Pancreas (tissue), 10 donors: ENCODE data around the gene KCNH8. TPM values are rescaled to one million over a fixed set of nuclear protein-coding genes. Genes with fewer than 3 reads are reported as not detected.
"Not testable (repeated sequence)": the region's sequence is repeated elsewhere in the genome, so short reads cannot be mapped to it uniquely, and the experiment has no call there.

ENCODE experiments used
- ATAC-seq, 4 donors: fragments of 200-7000 bp; cut with Tn5 transposase; one replicate each; pipeline versions ENCODE4 v1.8.0 to v1.9.1; 2020; ENCODE audit warnings: mild to moderate bottlenecking in 4 of 4, moderate library complexity in 4 of 4
- DNase-seq, 6 donors: peaks; one replicate each; pipeline ENCODE4 v3.0.0-alpha.2; 2020
- FAIRE-seq: peaks from 2 replicates; lab custom pipeline; 2012; peaks lifted over from hg19 to GRCh38; lab: Jason Lieb, UNC
- H3K27ac ChIP-seq, 4 donors: fragments of 200-600 bp; sonication (generic); 1 replicate in 3 of 4; 2 replicates in 1 of 4; pipeline versions ENCODE4 v1.5.0 to v1.8.0; 2020
- H3K27me3 ChIP-seq, 4 donors: fragments of 200-600 bp; one replicate each; pipeline ENCODE4 v1.8.0; 2021
- H3K36me3 ChIP-seq, 3 donors: fragments of 200-600 bp; sonication (generic) in 1 of 3; one replicate each; pipeline versions ENCODE4 v1.5.0 to v1.8.0; 2020 to 2021
- H3K4me1 ChIP-seq, 3 donors: fragments of 200-600 bp; one replicate each; pipeline ENCODE4 v1.8.0; 2021
- H3K4me3 ChIP-seq, 4 donors: fragments of 200-600 bp; sonication (generic) in 2 of 4; one replicate each; pipeline versions ENCODE4 v1.5.0 to v1.8.0; 2020 to 2021
- H3K9me3 ChIP-seq, 4 donors: fragments of 200-600 bp; one replicate each; pipeline ENCODE4 v1.8.0; 2021
- WGBS, 2 donors: extraction: QIAGEN DNeasy Blood & Tissue Kit; methylation state at CpG; one replicate each; pipeline ENCODE4 v1.1.7; 2013; 5-methylcytosine and 5-hydroxymethylcytosine counted together
- intact Hi-C, 3 donors: fragments of 100-400 bp; cut with DNase I; formaldehyde crosslinking; loops; one replicate each; pipeline versions ENCODE4 v1.11.1 to v1.14.2; 2022
- polyA plus RNA-seq, 2 donors: library from polyadenylated mRNA; stranded (reverse); fragments of 200-250 nt; gene quantifications; one replicate each; pipeline ENCODE4 v1.2.3, GENCODE V29; 2013
- total RNA-seq, 6 donors: library from RNA; stranded (reverse); fragmentation: NEBNext Ultra II Directional in 4 of 6; extraction: Animal tissue kit (Norgen Biotek cat#: 25700) in 4 of 6; gene quantifications; one replicate each; pipeline versions ENCODE4 v1.2.1 to v1.2.4, GENCODE V29; 2021 to 2023
- TF ChIP-seq, protein P1 (sequence below), 4 donors: fragments of 200-600 bp; sonication (generic) in 3 of 4; IDR thresholded peaks; one replicate each; pipeline versions ENCODE4 v1.5.0 to v1.8.0; 2021; ENCODE audit warnings: antibody characterized with exemption in 4 of 4
- donor health status: healthy with polysubstance abuse.
- donor health status: DM: no; HTN: no; CAD: no; lungs with moderate emphysema.
- donor health status: DM: no; HTN: no; CAD: no.
- donor health status: control.
- donor health status: control.
- donor health status: Bipolar disorder and iron deficiency.
- donor health status: DM: yes; HTN: yes; CAD: no.
- donor health status: DM: no; HTN: no; CAD: no.
- donor health status: DM: no; HTN: no; CAD: no.
- donor health status: DM: yes; HTN: yes; CAD: no.

KCNH8 gene
- 1 to 10 TPM in 3 of 6 donors, under 1 TPM in 3; 0.51 to 2.1 (median 1.0) TPM for total RNA-seq
- 1 to 10 TPM in 1 of 2 donors, under 1 TPM in 1; 0.99 to 2.6 TPM for polyA plus RNA-seq

DNA sequence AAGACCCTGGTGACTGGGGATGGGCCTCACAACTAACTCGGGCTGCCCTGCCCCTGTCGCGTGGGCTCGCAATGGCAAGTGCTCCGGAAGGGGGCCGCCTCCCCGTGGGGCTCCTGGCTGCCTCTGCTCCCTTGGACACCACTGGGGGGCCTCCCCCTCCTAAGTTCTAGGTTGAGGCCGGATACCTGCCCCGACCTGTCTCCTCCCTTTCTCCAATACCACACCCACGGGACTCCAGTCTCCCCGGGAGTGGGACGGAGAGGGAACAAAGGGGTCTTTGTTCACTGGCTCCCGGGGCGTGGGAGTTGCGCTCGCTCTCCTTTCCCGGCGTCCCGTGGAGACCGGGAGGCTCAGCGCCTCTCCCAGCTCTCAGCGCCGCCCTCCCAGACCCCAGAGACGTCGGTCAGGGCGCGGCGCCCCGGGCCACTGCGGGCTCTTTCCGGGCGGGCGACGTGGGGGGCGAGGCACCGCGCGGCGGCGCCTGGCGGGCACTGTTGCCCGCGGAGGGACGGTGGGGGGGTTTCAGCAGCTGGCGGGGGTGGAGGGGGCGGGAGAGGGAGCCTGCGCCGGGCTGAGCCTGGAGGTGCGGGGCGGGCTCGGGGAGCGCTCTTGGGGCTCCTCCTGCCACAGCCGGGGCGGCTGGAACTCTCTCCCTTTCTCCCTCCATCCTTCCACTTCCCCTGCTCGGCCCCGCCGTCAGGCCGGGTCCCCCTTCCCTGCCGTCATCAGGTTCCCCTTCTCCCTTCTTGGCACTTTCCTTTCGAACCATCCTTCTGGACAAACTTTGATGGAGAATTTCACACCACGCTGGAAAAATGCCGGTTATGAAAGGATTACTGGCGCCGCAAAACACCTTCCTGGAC lies at the start of gene KCNH8:
TSS of gene KCNH8 (plus strand) at position 606 of the 863 bp plus-strand sequence. CDS start at position 816, 210 bp downstream.
- H3K36me3 ChIP-seq: no peaks in the 10 kb centered on the region
- TF ChIP-seq, protein P1, sequence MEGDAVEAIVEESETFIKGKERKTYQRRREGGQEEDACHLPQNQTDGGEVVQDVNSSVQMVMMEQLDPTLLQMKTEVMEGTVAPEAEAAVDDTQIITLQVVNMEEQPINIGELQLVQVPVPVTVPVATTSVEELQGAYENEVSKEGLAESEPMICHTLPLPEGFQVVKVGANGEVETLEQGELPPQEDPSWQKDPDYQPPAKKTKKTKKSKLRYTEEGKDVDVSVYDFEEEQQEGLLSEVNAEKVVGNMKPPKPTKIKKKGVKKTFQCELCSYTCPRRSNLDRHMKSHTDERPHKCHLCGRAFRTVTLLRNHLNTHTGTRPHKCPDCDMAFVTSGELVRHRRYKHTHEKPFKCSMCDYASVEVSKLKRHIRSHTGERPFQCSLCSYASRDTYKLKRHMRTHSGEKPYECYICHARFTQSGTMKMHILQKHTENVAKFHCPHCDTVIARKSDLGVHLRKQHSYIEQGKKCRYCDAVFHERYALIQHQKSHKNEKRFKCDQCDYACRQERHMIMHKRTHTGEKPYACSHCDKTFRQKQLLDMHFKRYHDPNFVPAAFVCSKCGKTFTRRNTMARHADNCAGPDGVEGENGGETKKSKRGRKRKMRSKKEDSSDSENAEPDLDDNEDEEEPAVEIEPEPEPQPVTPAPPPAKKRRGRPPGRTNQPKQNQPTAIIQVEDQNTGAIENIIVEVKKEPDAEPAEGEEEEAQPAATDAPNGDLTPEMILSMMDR (IDR thresholded peaks at IDR 0.05): no peak
- FAIRE-seq (no peak), DNase-seq (peak; percentile 53 to 80 (median 58)), ATAC-seq (peak; percentile 39 to 67 (median 64))
- intact Hi-C loops: no loop called here
- H3K4me1 ChIP-seq: peaks cover 0 to 11% (median 0%) of the 10 kb centered on the region in 3 donors
- H3K9me3 ChIP-seq: no peaks in the 10 kb centered on the region
- 1% methylated on average over 46 to 62 of the region's 64 CpGs for WGBS, 2 donors
- H3K27ac ChIP-seq: peak within 1 kb of the TSS; percentile 71 to 83 (median 77)
- H3K4me3 ChIP-seq: peak within 1 kb of the TSS; percentile 36 to 67 (median 62)
- H3K27me3 ChIP-seq: no peaks in the 10 kb centered on the region

DNA sequence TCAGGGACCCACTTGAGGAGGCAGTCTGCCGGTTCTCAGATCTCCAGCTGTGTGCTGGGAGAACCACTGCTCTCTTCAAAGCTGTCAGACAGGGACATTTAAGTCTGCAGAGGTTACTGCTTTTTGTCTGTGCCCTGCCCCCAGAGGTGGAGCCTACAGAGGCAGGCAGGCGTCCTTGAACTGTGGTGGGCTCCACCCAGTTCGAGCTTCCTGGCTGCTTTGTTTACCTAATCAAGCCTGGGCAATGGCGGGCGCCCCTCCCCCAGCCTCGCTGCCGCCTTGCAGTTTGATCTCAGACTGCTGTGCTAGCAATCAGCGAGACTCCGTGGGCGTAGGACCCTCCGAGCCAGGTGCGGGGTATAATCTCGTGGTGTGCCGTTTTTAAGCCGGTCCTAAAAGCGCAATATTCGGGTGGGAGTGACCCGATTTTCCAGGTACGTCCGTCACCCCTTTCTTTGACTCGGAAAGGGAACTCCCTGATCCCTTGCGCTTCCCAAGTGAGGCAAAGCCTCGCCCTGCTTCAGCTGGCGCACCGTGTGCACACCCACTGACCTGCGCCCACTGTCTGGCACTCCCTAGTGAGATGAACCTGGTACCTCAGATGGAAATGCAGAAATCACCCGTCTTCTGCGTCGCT lies 45.5 kb upstream of the KCNH8 start:
- FAIRE-seq, H3K27ac ChIP-seq, H3K4me3 ChIP-seq, H3K9me3 ChIP-seq, DNase-seq, intact Hi-C loops, H3K4me1 ChIP-seq, H3K27me3 ChIP-seq, ATAC-seq, H3K36me3 ChIP-seq: not testable (repeated sequence)
- 41 to 69% methylated on average over 25 to 27 of the region's 29 CpGs for WGBS, 2 donors

DNA sequence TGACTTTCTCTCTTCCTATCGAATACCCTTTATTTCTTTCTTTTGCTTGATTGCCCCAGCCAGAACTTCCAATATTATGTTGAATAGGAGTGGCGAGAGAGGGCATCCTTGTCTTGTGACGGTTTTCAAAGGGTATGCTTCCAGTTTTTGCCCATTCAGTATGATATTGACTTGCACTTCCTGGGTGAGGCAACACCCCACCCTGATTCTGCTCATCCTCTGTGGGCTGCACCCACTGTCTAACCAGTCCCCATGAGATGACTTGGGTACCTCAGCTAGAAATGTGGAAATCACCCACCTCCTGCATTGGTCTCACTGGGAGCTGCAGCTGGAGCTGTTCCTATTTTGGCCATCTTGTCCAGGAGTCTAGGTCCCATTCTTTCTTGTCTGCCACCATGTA lies 44.8 kb upstream of the KCNH8 start:
- whole genome bisulfite sequencing, 2 donors: 71 to 80% methylated on average over 3 of the region's 3 CpGs
- DNase-seq (no peak), FAIRE-seq (no peak), ATAC-seq (no peak)
- Histone ChIP-seq H3K4me1 (no peaks in the 10 kb centered on the region), H3K36me3 (no peaks in the 10 kb centered on the region), H3K27me3 (no peaks in the 10 kb centered on the region), H3K4me3 (no peak overlapping the region), H3K27ac (no peak overlapping the region), H3K9me3 (no peaks in the 10 kb centered on the region)
- intact Hi-C loops: no loop called here
- TF ChIP-seq, protein P1 (IDR thresholded peaks at IDR 0.05): no peak

DNA sequence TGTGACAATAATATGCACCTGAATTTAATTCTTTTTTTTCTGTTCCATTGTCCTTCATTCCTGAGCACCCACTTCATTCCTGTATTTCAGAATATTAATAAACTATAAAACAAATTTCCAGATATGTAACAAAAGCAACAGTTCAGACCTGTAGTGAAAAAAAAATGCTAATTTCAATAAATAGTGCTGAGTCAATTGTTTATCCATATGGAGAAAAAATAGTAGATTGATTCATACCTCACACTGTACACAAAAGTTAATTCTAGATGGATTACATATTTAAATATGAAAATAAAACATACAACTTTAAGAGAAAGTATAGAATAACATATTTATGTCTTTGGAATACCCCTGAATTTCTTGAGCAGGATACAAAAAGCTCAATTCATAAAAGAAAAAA lies 43.9 kb upstream of the KCNH8 start:
- ATAC-seq (no peak), FAIRE-seq (no peak), DNase-seq (no peak)
- H3K9me3 ChIP-seq: no peaks in the 10 kb centered on the region
- H3K27ac ChIP-seq: no peak overlapping the region
- H3K36me3 ChIP-seq: no peaks in the 10 kb centered on the region
- no peak overlapping the region for H3K4me3 ChIP-seq
- TF ChIP-seq, protein P1 (IDR thresholded peaks at IDR 0.05): no peak
- intact Hi-C loops: no loop called here
- H3K4me1 ChIP-seq: no peaks in the 10 kb centered on the region
- no peaks in the 10 kb centered on the region for H3K27me3 ChIP-seq

DNA sequence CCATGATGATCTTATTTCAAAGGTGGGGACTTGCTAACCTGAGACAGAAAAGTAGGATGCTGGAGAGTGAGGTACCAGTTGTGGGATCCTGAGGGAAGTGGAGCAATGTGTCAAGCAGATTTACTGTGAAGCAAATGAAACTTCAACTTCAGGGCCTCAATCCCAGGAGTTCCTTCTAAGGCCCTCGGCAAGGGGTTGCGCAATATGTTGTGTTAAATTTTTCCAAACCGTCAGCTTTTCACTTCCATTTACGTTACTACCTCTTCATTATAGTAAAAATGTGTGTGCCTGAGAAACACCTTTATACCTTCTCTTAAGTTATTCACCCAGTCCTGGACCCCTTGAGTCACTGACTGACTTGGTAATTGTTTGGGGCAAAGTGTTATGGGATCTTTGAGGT lies 42.5 kb upstream of the KCNH8 start:
- Histone ChIP-seq H3K36me3 (no peaks in the 10 kb centered on the region), H3K9me3 (no peaks in the 10 kb centered on the region), H3K27ac (no peak overlapping the region), H3K27me3 (no peaks in the 10 kb centered on the region), H3K4me3 (no peak overlapping the region), H3K4me1 (no peaks in the 10 kb centered on the region)
- ATAC-seq (no peak), FAIRE-seq (no peak), DNase-seq (no peak)
- 71 to 75% methylated on average over 4 of the region's 4 CpGs for WGBS, 2 donors
- TF ChIP-seq, protein P1 (IDR thresholded peaks at IDR 0.05): no peak
- intact Hi-C loops: no loop called here
